ENCODE results near the gene RAB1B.

Gene RAB1B

GRCh38 chr11:66220566-66220935 is 47.9 kb upstream of the RAB1B start:
- H3K36me3 ChIP-seq (ENCODE audit: insufficient read depth, low read length): peaks cover 40% of the 10 kb centered on the region
- no peak overlapping the region for H3K4me3 ChIP-seq (ENCODE audit: low read depth in 1 of 2, low read length in 2 of 2)

GRCh38 chr11:66221012-66221411 is 47.4 kb upstream of the RAB1B start:
- ATAC-seq (ENCODE audit: insufficient read depth, low read depth) (no peak), DNase-seq (no peak)
- H3K9me3 ChIP-seq (ENCODE audit: insufficient read depth, low read length, severe bottlenecking): no peaks in the 10 kb centered on the region
- no peaks in the 10 kb centered on the region for H3K79me2 ChIP-seq (ENCODE audit: insufficient read depth, low read length)
- no peaks in the 10 kb centered on the region for H4K20me1 ChIP-seq (ENCODE audit: insufficient read depth, low read length)
- no peak overlapping the region for H3K27ac ChIP-seq (ENCODE audit: low read length)
- no peak overlapping the region for H3K4me2 ChIP-seq (ENCODE audit: insufficient read depth, low read length)
- H3K36me3 ChIP-seq (ENCODE audit: insufficient read depth, low read length): peaks cover 38% of the 10 kb centered on the region
- TF ChIP-seq EZH2 (IDR thresholded peaks at IDR 0.05; ENCODE audit: borderline replicate concordance, low read depth, low read length, severe bottlenecking): no peak
- TF ChIP-seq, protein P1, sequence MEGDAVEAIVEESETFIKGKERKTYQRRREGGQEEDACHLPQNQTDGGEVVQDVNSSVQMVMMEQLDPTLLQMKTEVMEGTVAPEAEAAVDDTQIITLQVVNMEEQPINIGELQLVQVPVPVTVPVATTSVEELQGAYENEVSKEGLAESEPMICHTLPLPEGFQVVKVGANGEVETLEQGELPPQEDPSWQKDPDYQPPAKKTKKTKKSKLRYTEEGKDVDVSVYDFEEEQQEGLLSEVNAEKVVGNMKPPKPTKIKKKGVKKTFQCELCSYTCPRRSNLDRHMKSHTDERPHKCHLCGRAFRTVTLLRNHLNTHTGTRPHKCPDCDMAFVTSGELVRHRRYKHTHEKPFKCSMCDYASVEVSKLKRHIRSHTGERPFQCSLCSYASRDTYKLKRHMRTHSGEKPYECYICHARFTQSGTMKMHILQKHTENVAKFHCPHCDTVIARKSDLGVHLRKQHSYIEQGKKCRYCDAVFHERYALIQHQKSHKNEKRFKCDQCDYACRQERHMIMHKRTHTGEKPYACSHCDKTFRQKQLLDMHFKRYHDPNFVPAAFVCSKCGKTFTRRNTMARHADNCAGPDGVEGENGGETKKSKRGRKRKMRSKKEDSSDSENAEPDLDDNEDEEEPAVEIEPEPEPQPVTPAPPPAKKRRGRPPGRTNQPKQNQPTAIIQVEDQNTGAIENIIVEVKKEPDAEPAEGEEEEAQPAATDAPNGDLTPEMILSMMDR (IDR thresholded peaks at IDR 0.05; ENCODE audit: borderline replicate concordance, extremely low read depth, low read length, poor library complexity, severe bottlenecking): no peak
- H2AFZ ChIP-seq (ENCODE audit: low read depth, low read length): no peak overlapping the region
- H3K4me1 ChIP-seq (ENCODE audit: insufficient read depth, low read length): peaks cover 10% of the 10 kb centered on the region; the same call in 1 of the 2 replicates
- H3K27me3 ChIP-seq (ENCODE audit: insufficient read depth, low read length, poor library complexity): no peaks in the 10 kb centered on the region
- H3K4me3 ChIP-seq (ENCODE audit: low read depth in 1 of 2, low read length in 2 of 2): no peak overlapping the region
- H3K9ac ChIP-seq (ENCODE audit: low read depth, low read length): no peak overlapping the region

More at GRCh38 chr11:66220566-66220935, 47.9 kb upstream of the RAB1B start:
- no peak overlapping the region for H2AFZ ChIP-seq (ENCODE audit: low read depth, low read length)
- H4K20me1 ChIP-seq (ENCODE audit: insufficient read depth, low read length): no peaks in the 10 kb centered on the region
- no peak overlapping the region for H3K4me2 ChIP-seq (ENCODE audit: insufficient read depth, low read length)
- no peak overlapping the region for H3K27ac ChIP-seq (ENCODE audit: low read length)
- ATAC-seq (ENCODE audit: insufficient read depth, low read depth) (no peak), DNase-seq (no peak)
- TF ChIP-seq EZH2 (IDR thresholded peaks at IDR 0.05; ENCODE audit: borderline replicate concordance, low read depth, low read length, severe bottlenecking): no peak
- TF ChIP-seq, protein P1 (IDR thresholded peaks at IDR 0.05; ENCODE audit: borderline replicate concordance, extremely low read depth, low read length, poor library complexity, severe bottlenecking): no peak
- H3K9me3 ChIP-seq (ENCODE audit: insufficient read depth, low read length, severe bottlenecking): no peaks in the 10 kb centered on the region
- H3K27me3 ChIP-seq (ENCODE audit: insufficient read depth, low read length, poor library complexity): no peaks in the 10 kb centered on the region
- no peak overlapping the region for H3K9ac ChIP-seq (ENCODE audit: low read depth, low read length)
- peaks cover 10% of the 10 kb centered on the region; the same call in 1 of the 2 replicates for H3K4me1 ChIP-seq (ENCODE audit: insufficient read depth, low read length)
- H3K79me2 ChIP-seq (ENCODE audit: insufficient read depth, low read length): no peaks in the 10 kb centered on the region

GRCh38 chr11:66221726-66222236 is 46.7 kb upstream of the RAB1B start:
- TF ChIP-seq EZH2 (IDR thresholded peaks at IDR 0.05; ENCODE audit: borderline replicate concordance, low read depth, low read length, severe bottlenecking): no peak
- TF ChIP-seq, protein P1 (IDR thresholded peaks at IDR 0.05; ENCODE audit: borderline replicate concordance, extremely low read depth, low read length, poor library complexity, severe bottlenecking): no peak
- peaks cover 10% of the 10 kb centered on the region; the same call in 1 of the 2 replicates for H3K4me1 ChIP-seq (ENCODE audit: insufficient read depth, low read length)
- H3K27ac ChIP-seq (ENCODE audit: low read length): no peak overlapping the region
- no peak for DNase-seq
- H3K36me3 ChIP-seq (ENCODE audit: insufficient read depth, low read length): peaks cover 31% of the 10 kb centered on the region; the same call in 1 of the 2 replicates
- H3K4me3 ChIP-seq (ENCODE audit: low read depth in 1 of 2, low read length in 2 of 2): no peak overlapping the region
- H3K9me3 ChIP-seq (ENCODE audit: insufficient read depth, low read length, severe bottlenecking): no peaks in the 10 kb centered on the region
- H4K20me1 ChIP-seq (ENCODE audit: insufficient read depth, low read length): no peaks in the 10 kb centered on the region
- H3K79me2 ChIP-seq (ENCODE audit: insufficient read depth, low read length): no peaks in the 10 kb centered on the region
- no peak overlapping the region for H2AFZ ChIP-seq (ENCODE audit: low read depth, low read length)
- no peaks in the 10 kb centered on the region for H3K27me3 ChIP-seq (ENCODE audit: insufficient read depth, low read length, poor library complexity)
- H3K9ac ChIP-seq (ENCODE audit: low read depth, low read length): no peak overlapping the region
- ATAC-seq (ENCODE audit: insufficient read depth, low read depth): no peak
- no peak overlapping the region for H3K4me2 ChIP-seq (ENCODE audit: insufficient read depth, low read length)

Measured in DND-41 (cell line).